Right renal cortex interstitium (tissue), 3 donors: Measurements from ENCODE around the gene TRDN. TPM values are rescaled to one million over a fixed set of nuclear protein-coding genes. Genes with fewer than 3 reads are reported as not detected.
"Not testable (repeated sequence)": the region's sequence is repeated elsewhere in the genome, so short reads cannot be mapped to it uniquely, and the experiment has no call there.

Experiments used
- DNase-seq, 3 donors: peaks; one replicate each; pipeline ENCODE4 v3.0.0-alpha.2; 2013; ENCODE audit warnings: low read depth in 3 of 3, low spot score in 2 of 3
- polyA plus RNA-seq, 3 donors: library from polyadenylated mRNA; unstranded; fragments of 120-200 nt; gene quantifications; one replicate each; pipeline ENCODE4 v1.2.1, GENCODE V29; 2013; ENCODE audit not compliant: insufficient read length in 3 of 3

Gene TRDN
- polyA plus RNA-seq, 3 donors, result 2.6 to 6.8 (median 2.7) TPM

GRCh38 chr6:123316733-123317323 lies 319.9 kb downstream of the TRDN start:
- DNase-seq, result no peak

GRCh38 chr6:123314459-123314858 lies 322.3 kb downstream of the TRDN start:
- DNase-seq, result not testable (repeated sequence)

- DNase-seq, result no peak
These were observed 327.6 kb downstream of the TRDN start for GRCh38 chr6:123309130-123309529.

GRCh38 chr6:123306334-123306733 lies 330.4 kb downstream of the TRDN start:
- DNase-seq, result no peak

GRCh38 chr6:123295672-123296071 lies 341.1 kb downstream of the TRDN start:
- no peak for DNase-seq

- no peak for DNase-seq
These were observed 341.6 kb downstream of the TRDN start for GRCh38 chr6:123295181-123295580.

- DNase-seq, result no peak
These were observed 348.1 kb downstream of the TRDN start for GRCh38 chr6:123288649-123289048.

GRCh38 chr6:123276546-123276980 lies 360.2 kb downstream of the TRDN start:
- no peak for DNase-seq

GRCh38 chr6:123263981-123264380 lies 372.8 kb downstream of the TRDN start:
- no peak for DNase-seq

- no peak for DNase-seq
These were observed 396.1 kb downstream of the TRDN start for GRCh38 chr6:123240626-123241025.

GRCh38 chr6:123233336-123233735 lies 403.4 kb downstream of the TRDN start:
- no peak for DNase-seq

GRCh38 chr6:123227789-123228188 lies 409.0 kb downstream of the TRDN start:
- DNase-seq, result not testable (repeated sequence)

GRCh38 chr6:123226398-123226797 lies 410.4 kb downstream of the TRDN start:
- no peak for DNase-seq

- no peak for DNase-seq
These were observed 412.7 kb downstream of the TRDN start for GRCh38 chr6:123224077-123224476.

GRCh38 chr6:123223461-123223860 lies 413.3 kb downstream of the TRDN start:
- no peak for DNase-seq

GRCh38 chr6:123215211-123215610 lies 421.5 kb downstream of the TRDN start:
- DNase-seq, result no peak

GRCh38 chr6:123214433-123214832 lies 422.3 kb downstream of the TRDN start:
- DNase-seq, result no peak

GRCh38 chr6:123213921-123214320 lies 422.8 kb downstream of the TRDN start:
- no peak for DNase-seq

GRCh38 chr6:123211777-123212545 lies 424.8 kb downstream of the TRDN start:
- DNase-seq, result no peak

- no peak for DNase-seq
These were observed 426.1 kb downstream of the TRDN start for GRCh38 chr6:123210645-123211044.

GRCh38 chr6:123207967-123208510 lies 428.7 kb downstream of the TRDN start:
- no peak for DNase-seq

- no peak for DNase-seq
These were observed 432.8 kb downstream of the TRDN start for GRCh38 chr6:123203928-123204327.
